GM21423 (cell line): ENCODE measurements around the gene BRD9.
"Not testable (repeated sequence)": the region's sequence is repeated elsewhere in the genome, so short reads cannot be mapped to it uniquely, and the experiment has no call there.

Experiments
- ATAC-seq: cut with Tn5 transposase; IDR thresholded peaks from one replicate; pipeline ENCODE4 v1.9.1; 2021; ENCODE audit warnings: mild to moderate bottlenecking, moderate library complexity; ENCODE audit not compliant: unreplicated experiment

BRD9 gene

DNA sequence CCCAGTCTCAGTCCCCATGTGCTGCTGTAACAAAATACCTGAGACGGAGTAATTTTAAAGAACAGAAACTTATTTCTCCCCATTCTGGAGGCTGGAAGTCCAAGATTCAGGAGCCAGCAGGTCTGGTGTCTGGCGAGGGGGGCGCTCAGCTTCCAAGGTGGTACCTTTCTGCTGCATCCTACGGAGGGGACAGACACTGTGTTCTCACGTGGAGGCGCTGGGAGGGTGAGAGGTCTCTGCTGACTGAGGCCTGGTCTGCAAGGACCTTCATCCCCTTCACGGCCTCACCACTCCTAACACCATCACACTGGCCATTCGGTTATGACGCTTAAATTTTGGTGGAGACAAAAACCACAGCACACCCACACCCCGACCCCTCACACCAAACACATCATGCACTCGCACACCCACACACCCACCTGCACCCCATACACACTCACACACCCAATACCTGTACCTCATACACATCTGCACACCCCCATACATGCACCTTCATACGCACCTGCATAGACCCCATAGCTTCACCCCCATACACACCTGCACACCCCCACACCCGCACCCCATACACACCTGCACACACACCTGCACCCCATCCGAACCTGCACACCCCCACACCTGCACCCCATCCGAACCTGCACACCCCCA is 32.0 kb downstream of the BRD9 start:
- ATAC-seq = no peak

DNA sequence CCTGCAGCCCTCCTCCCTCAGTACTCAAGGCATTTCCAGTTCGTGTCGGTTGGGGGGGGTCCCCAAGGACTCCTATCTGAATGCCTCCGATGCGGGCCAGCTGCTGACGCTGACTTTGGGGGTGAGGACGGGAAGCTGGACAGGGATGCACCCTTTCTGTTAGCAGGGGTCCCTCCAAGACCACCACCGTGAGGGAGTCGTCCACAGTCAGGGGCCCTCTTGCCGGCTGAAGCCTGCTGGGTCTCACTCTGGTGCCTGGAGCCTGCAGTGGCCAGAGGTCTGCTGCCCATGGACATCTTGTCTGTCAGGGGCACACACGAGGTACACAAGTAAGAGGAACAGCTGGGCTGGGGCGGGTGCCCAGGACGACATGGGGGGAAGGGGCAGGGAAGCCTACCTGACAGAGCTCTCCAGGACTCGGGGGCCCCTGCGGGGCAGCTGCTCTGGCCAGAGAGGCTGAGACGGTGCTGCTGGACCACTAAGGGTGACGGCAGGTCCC is 32.8 kb downstream of the BRD9 start:
- no peak for ATAC-seq

DNA sequence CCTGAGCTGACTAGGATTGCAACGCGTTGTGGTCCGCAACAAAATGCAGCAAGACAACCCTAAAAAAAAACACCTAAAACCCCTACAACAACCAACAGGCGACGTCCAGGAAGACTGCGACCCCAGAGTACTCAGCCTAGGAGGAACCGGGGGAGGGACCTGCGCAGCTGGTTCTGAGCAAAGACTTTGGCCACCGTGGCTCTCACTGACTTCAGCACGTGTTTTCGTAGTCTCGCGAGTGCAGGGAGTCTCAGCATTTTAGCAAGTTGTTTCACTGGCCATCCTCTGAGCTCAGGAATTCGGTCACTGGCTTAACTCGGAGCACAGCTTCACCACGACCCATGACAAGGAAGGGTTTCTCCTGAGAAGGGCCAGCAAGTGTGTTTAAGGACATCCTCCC is 33.2 kb downstream of the BRD9 start:
- ATAC-seq = no peak

DNA sequence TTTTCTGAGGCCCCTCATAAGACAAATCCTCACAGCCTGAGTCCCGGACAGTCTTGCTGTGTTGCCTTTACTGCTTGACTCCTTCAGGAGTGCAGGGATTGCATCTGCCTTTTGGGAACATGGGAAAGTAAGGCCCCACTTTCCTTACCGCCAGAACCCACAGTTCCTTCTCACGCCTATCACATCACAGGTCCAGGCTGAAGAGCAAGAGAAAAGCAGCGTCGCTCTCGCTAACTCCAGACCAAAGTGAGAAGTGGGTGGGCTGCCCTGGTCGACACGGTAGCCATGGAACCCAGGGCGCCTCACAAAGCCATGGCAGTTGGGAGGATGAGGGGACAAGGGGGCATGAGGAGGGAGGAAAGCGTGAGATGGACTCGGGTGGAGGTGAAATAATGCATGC is 33.9 kb downstream of the BRD9 start:
- no peak for ATAC-seq

DNA sequence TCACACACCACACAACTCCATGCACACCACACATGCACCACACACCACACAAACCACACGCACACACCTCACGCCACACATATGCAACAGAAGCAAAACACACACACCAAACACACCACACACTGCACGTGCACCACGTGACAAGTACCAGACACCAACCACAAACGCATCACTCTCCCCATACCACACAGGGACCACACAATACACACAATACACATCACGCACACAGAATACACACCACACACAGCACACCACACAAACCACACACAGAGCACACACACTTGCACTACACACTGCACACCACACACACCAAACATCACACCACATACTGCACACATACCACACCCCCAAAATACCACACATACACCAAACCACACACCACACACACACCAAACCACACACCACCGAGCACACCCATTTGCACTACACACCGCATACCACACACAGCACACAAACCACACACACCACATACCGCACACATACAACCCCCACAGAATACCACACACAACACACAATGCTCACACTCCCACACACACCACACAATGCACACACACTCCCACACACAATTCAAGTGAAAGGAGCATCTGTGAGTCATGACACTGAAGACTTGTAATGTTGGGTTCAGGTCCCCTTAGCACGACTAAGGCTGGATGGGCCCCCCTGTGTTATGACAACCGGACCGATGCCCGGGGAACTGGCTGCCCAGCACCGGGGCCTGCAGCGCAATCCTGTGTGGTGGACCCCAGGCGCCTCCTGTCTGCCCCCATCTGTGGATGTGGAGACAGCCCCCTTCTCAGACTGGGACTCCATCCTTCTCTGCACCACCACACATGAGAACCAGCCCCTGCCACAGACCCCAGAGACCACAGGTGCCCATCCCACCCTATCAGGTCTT is 35.8 kb downstream of the BRD9 start:
- no peak for ATAC-seq

DNA sequence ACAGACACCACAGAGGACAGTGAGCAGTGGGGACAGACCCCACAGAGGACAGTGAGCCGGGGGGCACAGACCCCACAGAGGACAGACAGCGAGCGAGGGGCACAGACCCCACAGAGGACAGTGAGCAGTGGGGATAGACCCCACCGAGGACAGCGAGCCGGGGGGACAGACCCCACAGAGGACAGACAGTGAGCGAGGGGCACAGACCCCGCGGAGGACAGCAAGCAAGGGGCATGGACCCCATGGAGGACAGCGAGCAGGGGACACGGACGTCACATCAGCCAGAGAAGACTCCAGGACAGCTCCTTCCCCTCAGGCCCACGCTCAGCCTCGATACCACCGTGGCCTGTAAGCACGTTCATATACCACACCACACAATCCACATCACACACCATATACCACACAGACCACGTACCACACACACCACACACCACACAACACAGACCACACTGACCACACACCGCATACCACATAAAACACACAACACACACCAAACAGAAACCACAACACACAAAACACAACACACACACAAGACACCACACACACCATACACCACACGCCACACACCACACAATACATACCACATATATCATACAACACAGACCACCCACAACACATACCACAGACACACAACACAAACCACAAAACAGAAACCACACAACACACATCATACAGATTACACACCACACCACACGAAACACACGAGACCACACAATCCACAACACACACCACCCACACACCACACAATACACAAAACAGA is 36.6 kb downstream of the BRD9 start:
- ATAC-seq = no peak

DNA sequence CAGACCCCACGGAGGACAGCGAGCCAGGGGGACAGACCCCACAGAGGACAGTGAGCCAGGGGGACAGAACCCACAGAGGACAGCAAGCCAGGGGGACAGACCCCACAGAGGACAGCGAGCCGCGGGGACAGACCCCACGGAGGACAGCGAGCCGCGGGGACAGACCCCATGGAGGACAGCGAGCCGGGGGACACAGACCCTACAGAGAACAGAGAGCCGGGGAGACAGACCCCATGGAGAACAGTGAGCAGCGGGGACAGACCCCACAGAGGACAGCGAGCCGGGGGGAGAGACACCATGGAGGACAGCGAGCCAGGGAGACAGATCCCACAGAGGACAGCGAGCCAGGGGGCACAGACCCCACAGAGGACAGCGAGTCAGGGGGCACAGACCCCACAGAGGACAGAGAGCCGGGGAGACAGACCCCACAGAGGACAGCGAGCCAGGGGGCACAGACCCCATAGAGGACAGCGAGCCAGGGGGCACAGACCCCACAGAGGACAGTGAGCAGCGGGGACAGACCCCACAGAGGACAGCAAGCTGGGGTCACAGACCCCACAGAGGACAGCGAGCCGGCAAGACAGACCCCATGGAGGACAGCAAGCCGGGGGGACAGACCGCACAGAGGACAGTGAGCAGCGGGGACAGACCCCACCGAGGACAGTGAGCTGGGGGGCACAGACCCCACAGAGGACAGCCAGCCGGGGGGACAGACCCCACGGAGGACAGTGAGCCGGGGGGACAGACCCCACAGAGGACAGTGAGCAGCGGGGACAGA is 37.4 kb downstream of the BRD9 start:
- no peak for ATAC-seq

DNA sequence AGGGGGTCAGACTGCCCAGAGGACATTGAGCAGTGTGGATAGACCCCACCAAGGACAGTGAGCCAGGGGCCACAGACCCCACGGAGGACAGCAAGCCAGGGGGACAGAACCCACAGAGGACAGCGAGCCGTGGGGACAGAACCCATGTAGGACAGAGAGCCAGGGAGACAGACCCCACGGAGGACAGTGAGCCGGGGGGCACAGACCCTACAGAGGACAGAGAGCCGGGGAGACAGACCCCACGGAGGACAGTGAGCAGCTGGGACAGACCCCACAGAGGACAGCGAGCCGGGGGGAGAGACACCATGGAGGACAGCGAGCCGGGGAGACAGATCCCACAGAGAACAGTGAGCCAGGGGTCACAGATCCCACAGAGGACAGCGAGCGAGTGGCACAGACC is 38.4 kb downstream of the BRD9 start:
- no peak for ATAC-seq

DNA sequence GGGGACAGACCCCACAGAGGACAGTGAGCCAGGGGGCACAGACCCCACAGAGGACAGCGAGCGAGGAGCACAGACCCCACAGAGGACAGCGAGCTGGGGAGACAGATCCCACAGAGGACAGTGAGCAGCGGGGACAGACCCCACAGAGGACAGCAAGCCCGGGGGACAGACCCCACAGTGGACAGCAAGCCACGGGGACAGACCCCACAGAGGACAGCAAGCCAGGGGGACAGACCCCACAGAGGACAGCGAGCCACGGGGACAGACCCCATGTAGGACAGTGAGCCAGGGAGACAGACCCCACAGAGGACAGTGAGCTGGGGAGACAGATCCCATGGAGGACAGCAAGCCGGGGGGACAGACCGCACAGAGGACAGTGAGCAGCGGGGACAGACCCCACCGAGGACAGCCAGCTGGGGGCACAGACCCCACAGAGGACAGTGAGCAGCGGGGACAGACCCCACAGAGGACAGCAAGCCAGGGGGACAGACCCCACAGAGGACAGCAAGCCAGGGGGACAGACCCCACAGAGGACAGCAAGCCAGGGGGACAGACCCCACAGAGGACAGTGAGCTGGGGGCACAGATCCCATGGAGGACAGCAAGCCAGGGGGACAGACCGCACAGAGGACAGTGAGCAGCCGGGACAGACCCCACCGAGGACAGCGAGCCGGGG is 39.0 kb downstream of the BRD9 start:
- not testable (repeated sequence) for ATAC-seq

DNA sequence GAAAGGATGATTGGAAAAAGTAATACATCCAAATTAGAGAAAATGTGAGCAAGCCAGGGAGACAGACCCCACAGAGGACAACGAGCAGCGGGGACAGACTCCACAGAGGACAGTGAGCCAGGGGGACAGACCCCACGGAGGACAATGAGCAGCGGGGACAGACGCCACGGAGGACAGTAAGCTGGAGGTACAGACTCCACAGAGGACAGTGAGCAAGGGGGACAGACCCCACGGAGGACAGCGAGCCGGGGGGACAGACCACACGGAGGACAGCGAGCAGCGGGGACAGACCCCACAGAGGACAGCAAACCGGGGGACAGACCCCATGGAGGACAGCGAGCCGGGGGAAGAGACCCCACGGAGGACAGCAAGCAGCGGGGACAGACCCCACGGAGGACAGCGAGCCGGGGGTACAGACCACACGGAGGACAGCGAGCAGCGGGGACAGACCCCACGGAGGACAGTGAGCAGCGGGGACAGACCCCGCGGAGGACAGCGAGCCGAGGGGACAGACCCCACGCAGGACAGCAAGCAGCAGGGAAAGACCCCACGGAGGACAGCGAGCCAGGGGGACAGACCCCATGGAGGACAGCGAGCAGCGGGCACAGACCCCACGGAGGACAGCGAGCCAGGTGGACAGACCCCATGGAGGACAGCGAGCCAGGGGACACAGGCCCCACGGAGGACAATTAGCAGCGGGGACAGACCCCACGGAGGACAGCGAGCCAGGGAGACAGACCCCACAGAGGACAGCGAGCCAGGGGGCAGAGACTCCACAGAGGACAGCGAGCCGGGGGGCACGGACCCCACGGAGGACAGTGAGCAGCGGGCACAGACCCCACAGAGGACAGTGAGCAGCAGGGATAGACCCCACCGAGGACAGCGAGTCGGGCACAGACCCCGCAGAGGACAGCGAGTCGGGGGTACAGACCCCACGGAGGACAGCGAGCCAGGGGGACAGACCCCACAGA is 39.9 kb downstream of the BRD9 start:
- ATAC-seq = no peak

DNA sequence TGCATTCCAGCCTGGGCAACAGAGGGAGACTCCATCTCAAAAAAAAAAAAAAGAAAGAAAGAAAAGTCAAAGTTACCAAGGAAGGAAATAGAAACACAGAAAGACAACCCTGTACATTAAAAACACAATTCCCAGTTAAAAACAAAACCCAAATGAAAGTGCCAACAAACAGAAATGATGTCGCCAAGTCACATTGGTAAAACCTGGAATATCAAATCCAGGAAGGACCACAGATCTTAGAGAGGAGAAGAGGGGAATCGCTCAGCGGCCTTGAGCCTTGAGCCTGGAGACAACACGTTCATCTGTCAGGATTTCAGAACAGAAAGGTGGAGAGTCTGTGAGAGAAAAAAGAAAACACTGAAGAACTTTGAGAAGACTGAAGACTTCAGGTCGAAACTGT is 40.6 kb downstream of the BRD9 start:
- ATAC-seq = no peak

DNA sequence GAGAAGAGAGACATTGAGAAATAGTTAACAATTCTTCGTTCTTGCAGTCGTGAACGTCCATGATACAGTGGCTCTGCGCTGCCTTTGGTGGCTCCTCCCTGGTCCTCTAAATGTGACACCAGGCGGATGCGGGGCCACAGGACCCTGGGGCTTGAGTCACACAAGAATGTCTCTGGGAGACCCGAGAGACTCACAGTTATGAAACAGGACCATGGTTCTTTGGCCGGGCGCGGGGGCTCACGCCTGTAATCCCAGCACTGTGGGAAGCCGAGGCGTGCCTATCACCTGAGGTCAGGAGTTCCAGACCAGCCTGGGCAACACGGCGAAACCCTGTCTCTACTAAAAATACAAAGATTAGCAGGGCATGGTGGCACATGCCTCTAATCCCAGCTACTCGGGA is 41.0 kb downstream of the BRD9 start:
- ATAC-seq = no peak

DNA sequence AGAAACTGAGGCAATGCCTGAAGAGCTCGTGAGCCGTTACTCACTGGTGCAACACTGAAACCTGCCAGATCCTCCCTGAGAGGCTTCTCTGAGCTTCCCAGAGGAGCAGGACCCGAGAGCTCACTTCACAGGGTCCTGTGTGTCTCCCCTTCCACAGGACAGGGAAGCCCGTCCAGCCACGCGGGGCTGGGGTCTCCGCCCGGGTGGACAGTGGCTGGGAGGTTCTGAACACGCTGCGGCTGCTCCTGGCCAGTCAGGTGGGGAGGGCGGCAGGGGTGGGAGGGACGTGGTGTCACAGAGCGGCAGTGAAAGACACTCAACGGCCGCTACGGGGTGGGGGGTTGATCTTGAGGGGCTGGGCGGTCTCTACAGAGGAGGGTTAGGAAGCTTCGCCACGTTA is 41.5 kb downstream of the BRD9 start:
- no peak for ATAC-seq

DNA sequence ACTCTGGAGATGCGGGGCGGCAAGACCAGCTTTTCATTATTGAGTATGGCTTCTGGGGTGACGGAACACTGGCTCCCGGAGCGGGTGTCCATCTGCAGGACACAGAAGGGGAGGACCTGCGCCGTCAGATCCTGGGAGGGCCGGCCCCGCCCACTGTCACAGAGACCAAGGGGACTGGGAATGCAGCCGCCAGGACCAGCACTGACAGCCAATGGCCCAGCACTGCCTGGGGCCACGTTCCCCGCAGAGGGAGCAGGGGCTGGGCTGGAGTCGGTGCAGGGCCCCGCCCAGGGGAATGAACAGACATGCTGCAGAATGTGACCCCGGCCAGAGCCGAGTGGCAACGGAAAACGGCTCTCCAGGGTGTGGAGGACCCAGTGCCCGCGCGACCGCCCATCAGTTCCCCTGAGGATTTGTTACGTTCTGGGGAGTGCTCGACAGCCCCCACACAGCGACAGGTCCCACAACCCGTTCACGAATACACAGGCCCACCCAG is 42.0 kb downstream of the BRD9 start, which contains the start of gene ZDHHC11:
Gene ZDHHC11, minus strand, starts transcription at position 476 of the 496 bp plus-strand sequence. Its CDS starts 384 bp downstream, at position 92.
- ATAC-seq = no peak

DNA sequence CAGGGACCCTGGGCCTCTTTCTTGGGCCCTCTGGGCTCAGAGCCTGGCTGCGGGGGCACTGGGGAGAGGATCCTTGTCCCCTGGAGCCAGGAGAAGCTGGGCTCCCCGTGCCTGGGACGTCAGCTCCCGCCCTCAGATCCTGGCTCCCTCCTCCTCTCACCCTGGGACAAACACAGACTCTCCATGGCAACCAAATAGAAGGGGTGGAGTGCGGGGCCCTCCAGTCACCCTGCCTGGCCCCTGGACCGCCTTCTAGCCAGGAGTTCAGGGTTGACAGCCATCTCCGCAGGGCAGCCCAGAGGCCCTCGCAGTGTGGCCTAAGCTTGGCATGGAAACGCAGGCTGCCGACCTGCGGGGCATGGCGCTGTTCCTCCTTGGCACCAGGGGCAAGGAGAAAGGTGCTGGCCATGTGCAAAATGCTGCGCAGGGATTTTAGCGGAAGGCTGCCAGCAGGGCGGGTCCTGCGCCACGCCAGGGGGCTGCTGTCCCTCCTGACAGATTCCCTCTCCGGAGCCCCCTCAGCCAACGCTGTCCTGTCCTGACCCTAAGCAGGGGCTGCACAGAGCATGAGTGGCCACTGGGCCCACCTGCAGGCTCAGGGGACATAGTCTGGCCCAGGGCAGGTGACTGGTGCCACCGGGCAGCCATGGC is 42.8 kb downstream of the BRD9 start:
- ATAC-seq = no peak

DNA sequence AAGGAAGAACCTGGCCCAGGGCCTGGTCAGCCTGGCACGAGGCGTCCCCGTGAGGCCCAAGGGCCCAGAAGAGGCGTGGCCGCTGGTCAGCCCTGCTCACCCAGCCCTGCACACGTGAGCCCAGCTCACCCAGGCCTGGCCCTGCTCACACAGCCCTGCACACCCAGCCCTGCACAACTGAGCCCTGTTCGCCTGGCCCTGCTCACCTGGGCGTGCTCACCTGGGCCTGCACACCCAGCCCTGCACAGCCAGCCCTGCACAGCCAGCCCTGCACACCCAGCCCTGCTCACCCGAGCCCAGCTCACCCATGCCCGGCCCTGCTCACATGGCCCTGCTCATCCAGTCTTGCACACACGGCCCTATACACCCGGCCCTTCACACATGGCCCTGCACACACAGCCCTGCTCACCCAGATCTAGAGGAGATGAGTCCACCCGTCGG is 43.9 kb downstream of the BRD9 start:
- no peak for ATAC-seq

DNA sequence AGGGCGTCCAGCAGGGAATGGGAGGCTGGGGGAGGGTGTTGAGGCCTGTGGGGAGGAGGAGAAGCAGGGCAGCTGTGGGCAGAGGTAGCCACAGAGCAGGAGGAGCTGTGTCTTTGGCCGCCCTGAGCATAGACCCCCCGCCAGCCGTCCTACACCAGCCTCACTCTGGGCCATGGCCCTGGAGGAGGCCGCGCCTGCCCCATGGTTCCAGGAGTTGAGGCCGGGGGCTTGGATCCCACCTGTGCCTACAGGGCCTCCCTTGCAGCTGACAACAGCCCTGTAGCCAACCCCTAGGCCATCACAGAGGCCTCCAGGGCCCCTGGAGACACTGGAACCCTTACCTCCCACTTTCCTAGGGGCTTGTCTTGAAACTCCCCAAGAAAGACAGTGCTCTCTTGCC is 44.9 kb downstream of the BRD9 start:
- ATAC-seq = not testable (repeated sequence)

DNA sequence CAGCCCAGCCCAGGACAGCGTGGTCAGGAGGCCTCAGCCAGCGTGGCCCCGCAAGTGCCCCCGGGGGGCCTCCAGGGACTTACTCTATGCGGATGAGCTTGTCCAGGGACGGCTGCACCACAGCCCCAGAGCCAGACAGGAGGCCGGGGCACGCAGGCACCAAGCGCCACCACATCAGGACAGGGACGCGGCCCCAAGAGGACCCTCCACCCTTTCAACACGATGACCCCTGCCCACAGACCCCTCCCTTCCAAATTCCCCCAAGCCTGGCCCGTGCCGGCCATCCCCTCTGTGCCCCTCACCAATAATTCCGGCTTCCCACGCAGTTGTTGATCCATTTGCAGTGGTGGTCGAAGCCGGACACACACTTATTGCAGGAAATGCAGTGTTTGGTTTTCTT is 45.4 kb downstream of the BRD9 start:
- ATAC-seq = not testable (repeated sequence)
